GM18909 (cell line): Measurements from ENCODE around the gene HES2.
A peak's percentile ranks its signal among the peaks of the same experiment; 100 is the strongest.
"Not testable (repeated sequence)": the region's sequence is repeated elsewhere in the genome, so short reads cannot be mapped to it uniquely, and the experiment has no call there.

Experiments used
- ATAC-seq: cut with Tn5 transposase; IDR thresholded peaks from one replicate; pipeline ENCODE4 v1.9.1; 2021; ENCODE audit warnings: mild to moderate bottlenecking; ENCODE audit not compliant: unreplicated experiment, poor library complexity

HES2 gene

GRCh38 chr1:6437012-6437700, 17.4 kb upstream of the HES2 start:
- ATAC-seq, result not testable (repeated sequence)

GRCh38 chr1:6436277-6436676, 16.6 kb upstream of the HES2 start:
- ATAC-seq, result not testable (repeated sequence)

GRCh38 chr1:6435547-6435946, 15.8 kb upstream of the HES2 start:
- ATAC-seq, result no peak

- no peak for ATAC-seq
Observed at GRCh38 chr1:6435129-6435528, 15.4 kb upstream of the HES2 start.

- ATAC-seq, result no peak
Observed at GRCh38 chr1:6434186-6434585, 14.5 kb upstream of the HES2 start.

GRCh38 chr1:6431645-6432579, 12.2 kb upstream of the HES2 start:
- not testable (repeated sequence) for ATAC-seq

GRCh38 chr1:6429660-6430411, 10.1 kb upstream of the HES2 start:
- not testable (repeated sequence) for ATAC-seq

GRCh38 chr1:6428453-6428852, 8.7 kb upstream of the HES2 start:
- ATAC-seq, result not testable (repeated sequence)

- no peak for ATAC-seq
Observed at GRCh38 chr1:6427441-6428390, 8.0 kb upstream of the HES2 start.

- ATAC-seq, result no peak
Observed at GRCh38 chr1:6426972-6427350, 7.2 kb upstream of the HES2 start.

GRCh38 chr1:6426277-6426971, 6.7 kb upstream of the HES2 start:
- no peak for ATAC-seq

- no peak for ATAC-seq
Observed at GRCh38 chr1:6425658-6426057, 5.9 kb upstream of the HES2 start.

GRCh38 chr1:6424619-6425593, 5.2 kb upstream of the HES2 start, which contains the start of gene ESPN:
TSS of gene ESPN (plus strand) at chr1:6424776. CDS start at chr1:6424956, 180 bp downstream.
- no peak for ATAC-seq

GRCh38 chr1:6424000-6424565, 4.4 kb upstream of the HES2 start:
- no peak for ATAC-seq

GRCh38 chr1:6423321-6423999, 3.7 kb upstream of the HES2 start:
- ATAC-seq, result peak; percentile 51

- no peak for ATAC-seq
Observed at GRCh38 chr1:6421266-6421665, 1.5 kb upstream of the HES2 start.

GRCh38 chr1:6420454-6421042, 829 bp upstream of the HES2 start:
- ATAC-seq, result no peak
